ENCODE measurements around the gene SPTBN5.

DNA sequence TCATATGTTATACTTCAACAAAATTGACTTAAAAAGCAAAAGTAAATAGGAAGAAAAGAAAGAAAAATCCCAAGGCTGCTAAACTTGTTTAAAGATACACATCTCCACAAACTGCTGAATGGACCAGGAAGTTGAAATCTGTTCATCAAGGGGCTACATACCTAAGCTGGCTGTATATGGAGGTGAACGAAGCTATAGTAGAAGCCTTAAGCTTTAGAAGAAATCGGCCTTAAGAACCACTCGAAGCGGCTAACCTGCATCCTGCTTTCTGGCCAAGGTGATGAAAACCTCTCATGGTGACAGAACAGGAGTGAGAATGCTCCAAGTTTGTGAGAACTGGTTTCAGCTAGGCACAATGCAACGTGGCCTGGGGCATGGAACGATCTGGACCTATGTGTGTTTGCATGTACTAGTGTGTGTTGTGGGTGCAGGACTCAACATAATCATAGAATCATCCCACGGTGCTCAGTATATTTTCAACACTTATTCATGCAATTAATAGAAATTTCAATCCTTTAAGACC, 31.3 kb upstream of the SPTBN5 start:
- TF ChIP-seq POLR2AphosphoS5 (IDR thresholded peaks at IDR 0.05) (no peak), CTCF (IDR thresholded peaks at IDR 0.05) (no peak)

Measured in esophagus muscularis mucosa (tissue), 3 donors.